Measurements from ENCODE around the gene NAA35. TPM values are rescaled to one million over a fixed set of nuclear protein-coding genes. Genes with fewer than 3 reads are reported as not detected.

The NAA35 gene
- total RNA-seq, 1 experiment from 2014 or later, result 34.7 TPM

- H3K27ac Mint-ChIP-seq, result no peak overlapping the region
- DNase-seq (ENCODE audit: low spot score) (no peak), ATAC-seq (no peak)
- ChIA-PET POLR2A (no interaction called here), CTCF (no interaction called here)
- H3K9me3 Mint-ChIP-seq, result no peaks in the 10 kb centered on the region
- H3K4me1 Mint-ChIP-seq, result peaks cover 8% of the 10 kb centered on the region
- no peak for TF ChIP-seq PREB (CRISPR knock-in tag; IDR thresholded peaks at IDR 0.05; ENCODE audit: borderline replicate concordance)
- TF ChIP-seq CBFB (CRISPR knock-in tag; IDR thresholded peaks at IDR 0.05; ENCODE audit: low read depth), result no peak
- TF ChIP-seq NFE2L1 (CRISPR knock-in tag; IDR thresholded peaks at IDR 0.05), result no peak
- no peak for TF ChIP-seq FOXK1 (CRISPR knock-in tag; IDR thresholded peaks at IDR 0.05)
- no peak for TF ChIP-seq ZMAT4 (CRISPR knock-in tag; IDR thresholded peaks at IDR 0.05)
- TF ChIP-seq MXD4 (CRISPR knock-in tag; IDR thresholded peaks at IDR 0.05; ENCODE audit: borderline replicate concordance), result no peak
- no peak for TF ChIP-seq USF1 (CRISPR knock-in tag; IDR thresholded peaks at IDR 0.05)
- no peak for TF ChIP-seq ZNF671 (CRISPR knock-in tag; IDR thresholded peaks at IDR 0.05)
- TF ChIP-seq ATF6 (CRISPR knock-in tag; IDR thresholded peaks at IDR 0.05), result no peak
- no peaks in the 10 kb centered on the region for H3K27me3 Mint-ChIP-seq (ENCODE audit: low read depth)
- H3K36me3 Mint-ChIP-seq, result peaks cover 23% of the 10 kb centered on the region
- H3K4me3 Mint-ChIP-seq, result no peak overlapping the region
Observed at GRCh38 chr9:86039991-86040860, 99.3 kb downstream of the NAA35 start.

- DNase-seq (ENCODE audit: low spot score), result no peak
- Mint-ChIP-seq H3K36me3 (peaks cover 23% of the 10 kb centered on the region), H3K27ac (no peak overlapping the region), H3K4me1 (peaks cover 5% of the 10 kb centered on the region), H3K9me3 (no peaks in the 10 kb centered on the region), H3K27me3 (ENCODE audit: low read depth) (no peaks in the 10 kb centered on the region), H3K4me3 (no peak overlapping the region)
- ChIA-PET POLR2A (no interaction called here), CTCF (no interaction called here)
- ATAC-seq, result no peak
- TF ChIP-seq SMAD4 (CRISPR knock-in tag; IDR thresholded peaks at IDR 0.05), result no peak
- TF ChIP-seq ZNF425 (CRISPR knock-in tag; conservative IDR thresholded peaks at IDR 0.05), result no peak
- no peak for TF ChIP-seq ETV6 (CRISPR knock-in tag; IDR thresholded peaks at IDR 0.05)
- no peak for TF ChIP-seq USF1 (CRISPR knock-in tag; IDR thresholded peaks at IDR 0.05)
- TF ChIP-seq RELA (CRISPR knock-in tag; IDR thresholded peaks at IDR 0.05; ENCODE audit: borderline replicate concordance), result no peak
- no peak for TF ChIP-seq EMX1 (CRISPR knock-in tag; IDR thresholded peaks at IDR 0.05)
- TF ChIP-seq SOX15 (CRISPR knock-in tag; IDR thresholded peaks at IDR 0.05), result no peak
- TF ChIP-seq, protein P1, sequence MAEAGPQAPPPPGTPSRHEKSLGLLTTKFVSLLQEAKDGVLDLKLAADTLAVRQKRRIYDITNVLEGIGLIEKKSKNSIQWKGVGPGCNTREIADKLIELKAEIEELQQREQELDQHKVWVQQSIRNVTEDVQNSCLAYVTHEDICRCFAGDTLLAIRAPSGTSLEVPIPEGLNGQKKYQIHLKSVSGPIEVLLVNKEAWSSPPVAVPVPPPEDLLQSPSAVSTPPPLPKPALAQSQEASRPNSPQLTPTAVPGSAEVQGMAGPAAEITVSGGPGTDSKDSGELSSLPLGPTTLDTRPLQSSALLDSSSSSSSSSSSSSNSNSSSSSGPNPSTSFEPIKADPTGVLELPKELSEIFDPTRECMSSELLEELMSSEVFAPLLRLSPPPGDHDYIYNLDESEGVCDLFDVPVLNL (CRISPR knock-in tag; IDR thresholded peaks at IDR 0.05; ENCODE audit: borderline replicate concordance, low read depth), result no peak
- no peak for TF ChIP-seq HMGXB4 (CRISPR knock-in tag; IDR thresholded peaks at IDR 0.05)
- TF ChIP-seq ZNF416 (CRISPR knock-in tag; IDR thresholded peaks at IDR 0.05), result no peak
- no peak for TF ChIP-seq HMGA2 (CRISPR knock-in tag; IDR thresholded peaks at IDR 0.05)
- TF ChIP-seq ZSCAN18 (CRISPR knock-in tag; IDR thresholded peaks at IDR 0.05), result no peak
- TF ChIP-seq, protein P2, sequence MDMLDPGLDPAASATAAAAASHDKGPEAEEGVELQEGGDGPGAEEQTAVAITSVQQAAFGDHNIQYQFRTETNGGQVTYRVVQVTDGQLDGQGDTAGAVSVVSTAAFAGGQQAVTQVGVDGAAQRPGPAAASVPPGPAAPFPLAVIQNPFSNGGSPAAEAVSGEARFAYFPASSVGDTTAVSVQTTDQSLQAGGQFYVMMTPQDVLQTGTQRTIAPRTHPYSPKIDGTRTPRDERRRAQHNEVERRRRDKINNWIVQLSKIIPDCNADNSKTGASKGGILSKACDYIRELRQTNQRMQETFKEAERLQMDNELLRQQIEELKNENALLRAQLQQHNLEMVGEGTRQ (CRISPR knock-in tag; IDR thresholded peaks at IDR 0.05), result no peak
- TF ChIP-seq MYBL2 (CRISPR knock-in tag; IDR thresholded peaks at IDR 0.05), result no peak
Observed at GRCh38 chr9:86040861-86041155, 99.9 kb downstream of the NAA35 start.

Data from WTC11 (cell line).